G401.6 (cell line): Measurements from ENCODE around the gene JAKMIP1.

Experiments
- FAIRE-seq: peaks from 2 replicates; lab custom pipeline; 2012; peaks lifted over from hg19 to GRCh38; lab: Jason Lieb, UNC

The JAKMIP1 gene

DNA sequence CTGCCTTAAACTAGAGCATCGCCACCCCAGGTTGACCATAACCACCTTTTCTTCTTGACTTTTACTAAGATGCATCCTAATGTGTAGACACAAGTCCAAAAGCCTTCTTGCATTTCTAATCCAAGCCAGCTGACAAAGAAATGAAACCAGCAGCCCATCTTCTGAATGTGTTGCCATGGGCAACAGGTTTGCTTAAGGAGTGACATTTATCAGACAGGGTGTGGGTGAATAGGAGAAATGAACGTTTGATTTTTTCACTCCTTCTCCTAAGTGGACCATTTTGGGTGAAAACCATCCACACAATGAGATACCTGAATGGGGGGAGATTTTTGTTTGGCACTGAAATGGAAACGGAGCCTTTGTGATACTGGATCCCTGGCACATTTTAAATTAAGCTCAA, 109.4 kb downstream of the JAKMIP1 start:
- no peak for FAIRE-seq

DNA sequence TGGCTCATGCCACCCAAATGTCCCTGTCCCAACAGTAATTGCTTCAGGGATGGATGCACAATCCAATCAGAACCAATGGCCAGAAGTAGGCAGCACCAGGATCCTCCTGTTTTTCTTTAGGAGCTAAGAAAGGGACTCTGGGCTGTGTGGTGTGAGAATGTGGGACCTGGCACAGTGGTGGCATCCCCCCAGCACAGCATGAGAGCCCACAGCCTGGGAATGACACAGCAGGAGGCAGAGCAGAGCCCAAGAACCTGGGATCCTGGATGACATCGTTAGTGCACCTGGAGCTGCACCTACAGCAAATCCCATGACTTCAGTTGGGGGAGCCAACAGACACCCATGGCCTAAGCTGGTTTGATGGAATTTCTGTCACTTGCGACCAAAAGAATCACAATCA, 111.4 kb downstream of the JAKMIP1 start:
- FAIRE-seq = no peak

DNA sequence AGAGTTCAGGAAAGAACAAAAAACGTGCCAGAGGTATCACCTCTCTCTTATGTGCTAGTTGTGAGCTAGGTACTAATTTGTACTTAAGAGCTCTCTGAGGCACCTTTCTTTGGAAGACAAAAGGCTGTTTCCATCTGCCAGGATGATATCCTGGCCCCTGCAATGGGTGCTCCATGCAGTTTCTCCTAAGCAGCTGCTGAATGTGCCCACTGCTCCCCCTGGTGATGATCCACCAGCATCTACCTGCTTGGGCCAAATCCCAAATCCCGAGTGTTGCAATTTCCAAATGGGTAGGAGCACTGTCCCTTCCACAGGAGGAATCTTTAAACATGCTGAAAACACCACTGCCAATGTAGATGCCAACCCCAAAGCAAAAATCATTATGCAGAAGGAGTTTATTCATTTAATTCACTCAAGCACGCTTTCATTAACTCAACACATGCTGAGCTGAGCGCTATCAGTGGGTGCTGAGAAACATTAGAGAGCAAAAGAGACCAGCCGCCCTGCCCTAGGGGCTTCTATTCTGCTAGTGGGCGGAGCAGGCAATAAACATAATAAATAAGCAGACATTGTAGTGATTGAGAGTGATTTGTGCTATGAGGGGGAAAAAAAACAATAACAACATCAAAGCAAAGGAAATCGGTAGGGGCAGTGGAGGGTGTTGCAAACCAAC, 112.5 kb downstream of the JAKMIP1 start:
- no peak for FAIRE-seq

DNA sequence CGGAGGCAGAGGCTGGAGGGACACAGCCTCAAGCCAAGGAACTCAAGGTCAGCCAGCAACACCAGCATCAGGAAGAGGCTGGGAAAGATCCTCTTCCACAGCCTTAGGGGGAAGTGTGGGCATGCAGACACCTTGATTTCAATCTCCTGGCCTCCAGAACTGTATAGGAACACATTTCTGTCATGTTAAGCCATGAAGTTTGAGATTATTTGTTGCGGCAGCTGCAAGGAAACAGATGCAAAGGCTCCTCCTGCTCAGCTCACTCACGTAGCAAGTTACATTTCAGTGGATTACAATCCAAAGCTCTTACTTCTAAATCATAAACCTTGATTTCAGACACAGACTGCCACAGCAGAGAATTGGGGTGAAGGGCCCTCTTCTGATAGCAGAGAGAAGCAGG, 113.5 kb downstream of the JAKMIP1 start:
- no peak for FAIRE-seq

- no peak for FAIRE-seq
Observed at GRCh38 chr4:6085691-6086628, 114.4 kb downstream of the JAKMIP1 start.

GRCh38 chr4:6085028-6085690, 115.2 kb downstream of the JAKMIP1 start:
- no peak for FAIRE-seq

DNA sequence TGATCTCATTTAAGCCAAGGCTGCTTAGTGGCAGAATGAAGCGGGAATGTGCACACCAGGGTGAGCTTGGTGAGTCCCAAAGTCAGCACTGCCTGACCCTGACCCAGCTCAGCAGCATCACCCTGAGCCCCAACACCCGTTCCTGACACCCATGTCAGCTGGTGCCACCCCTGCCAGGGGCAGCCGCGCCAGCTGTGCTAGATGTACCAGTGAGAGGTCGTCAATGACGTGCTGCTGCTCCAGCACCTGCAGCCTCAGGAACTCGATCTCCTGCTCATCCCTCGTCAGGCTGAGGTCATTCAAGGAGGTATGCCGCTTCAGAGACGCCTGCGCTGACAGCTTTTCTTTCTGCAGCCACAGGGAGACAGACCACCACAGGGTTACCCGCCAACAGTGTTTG, 120.4 kb downstream of the JAKMIP1 start:
- FAIRE-seq = no peak

DNA sequence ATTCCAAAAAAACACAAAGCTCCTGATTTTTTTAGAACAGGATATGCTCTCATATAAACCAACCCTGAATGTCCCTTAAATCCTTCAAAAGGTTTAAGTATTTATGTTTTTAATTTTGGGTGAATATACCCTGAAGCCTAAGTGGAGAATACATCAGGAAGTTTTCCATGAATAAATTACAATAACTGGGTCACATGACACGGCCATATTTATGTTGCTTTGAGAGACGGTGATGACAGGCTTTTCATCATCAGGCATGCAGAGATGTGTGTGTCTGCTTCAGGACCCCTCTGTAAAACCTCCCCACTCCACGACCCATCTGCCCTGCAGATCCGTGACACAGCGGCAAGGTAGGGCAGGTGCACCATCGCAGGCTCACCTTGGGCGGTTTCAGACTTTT, 121.8 kb downstream of the JAKMIP1 start:
- no peak for FAIRE-seq

DNA sequence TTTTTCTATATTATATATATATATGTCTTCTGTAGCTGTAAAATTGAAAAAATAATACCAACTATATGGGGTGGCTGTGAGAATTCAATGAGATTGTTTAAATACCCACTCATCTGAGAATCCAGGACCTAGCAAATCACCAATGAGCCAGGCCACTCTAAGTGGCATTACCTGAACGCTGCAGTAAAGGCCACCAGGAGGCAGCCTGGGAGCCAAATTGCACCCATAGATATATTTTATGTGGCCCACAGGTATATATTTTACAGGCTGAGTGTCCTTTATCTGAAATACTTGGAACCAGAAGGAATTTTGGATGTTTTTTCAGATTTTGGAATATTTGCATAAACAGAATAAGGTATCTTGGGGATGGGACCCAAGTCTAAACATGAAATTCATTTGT, 124.0 kb downstream of the JAKMIP1 start:
- FAIRE-seq = no peak

DNA sequence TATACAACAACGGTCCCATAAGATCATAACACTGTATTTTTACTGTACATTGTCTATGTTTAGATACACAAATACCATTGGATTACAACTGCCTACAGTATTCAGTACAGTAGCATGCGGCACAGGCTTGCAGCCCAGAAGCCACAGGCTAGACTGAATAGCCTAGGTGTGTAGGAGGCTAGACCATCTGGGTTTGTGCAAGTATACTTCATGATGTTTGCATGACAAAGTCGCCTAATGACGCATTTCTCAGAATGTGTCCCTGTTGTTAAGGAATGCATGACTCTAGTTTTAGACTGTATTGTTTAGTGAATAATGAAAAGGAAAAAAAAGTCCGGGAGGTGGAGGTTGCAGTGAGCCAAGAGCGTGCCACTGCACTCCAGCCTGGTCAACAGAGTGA, 125.6 kb downstream of the JAKMIP1 start:
- FAIRE-seq = no peak

DNA sequence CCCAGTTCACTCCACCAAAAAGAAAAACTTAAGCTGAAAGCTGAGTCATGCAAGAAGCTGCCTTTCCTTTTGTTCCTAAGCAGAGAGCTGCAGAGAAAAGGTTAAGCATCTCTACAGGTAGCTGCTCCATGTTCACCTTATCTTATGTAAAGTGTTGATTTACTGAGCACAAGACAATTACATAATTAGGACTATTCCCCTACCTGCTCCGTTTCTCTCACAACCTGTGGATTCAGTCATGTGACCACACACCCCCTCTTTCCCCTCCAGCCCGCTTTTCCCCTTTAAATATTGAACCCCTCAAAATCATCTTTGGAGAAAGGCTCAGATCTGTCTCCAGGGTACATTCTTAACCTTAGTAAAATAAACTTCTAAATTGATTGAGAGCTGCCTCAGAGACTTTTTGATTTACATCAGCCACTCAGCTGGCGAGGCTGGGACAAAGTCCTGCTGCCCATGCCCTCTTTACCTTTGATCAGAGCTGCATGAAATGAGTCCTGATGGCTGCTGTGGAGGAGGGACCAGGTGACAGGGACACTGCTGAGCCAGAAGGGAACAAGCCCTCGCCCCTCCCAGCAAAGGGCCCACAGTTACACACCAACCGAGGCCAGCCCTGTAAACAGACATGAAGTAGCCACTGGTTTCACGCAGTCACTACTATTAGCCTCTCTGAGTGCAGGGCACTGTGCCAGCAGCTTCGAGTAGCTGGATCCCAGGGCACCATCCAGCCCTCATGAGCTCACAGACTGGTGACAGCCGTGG, 128.2 kb downstream of the JAKMIP1 start:
- FAIRE-seq = no peak

DNA sequence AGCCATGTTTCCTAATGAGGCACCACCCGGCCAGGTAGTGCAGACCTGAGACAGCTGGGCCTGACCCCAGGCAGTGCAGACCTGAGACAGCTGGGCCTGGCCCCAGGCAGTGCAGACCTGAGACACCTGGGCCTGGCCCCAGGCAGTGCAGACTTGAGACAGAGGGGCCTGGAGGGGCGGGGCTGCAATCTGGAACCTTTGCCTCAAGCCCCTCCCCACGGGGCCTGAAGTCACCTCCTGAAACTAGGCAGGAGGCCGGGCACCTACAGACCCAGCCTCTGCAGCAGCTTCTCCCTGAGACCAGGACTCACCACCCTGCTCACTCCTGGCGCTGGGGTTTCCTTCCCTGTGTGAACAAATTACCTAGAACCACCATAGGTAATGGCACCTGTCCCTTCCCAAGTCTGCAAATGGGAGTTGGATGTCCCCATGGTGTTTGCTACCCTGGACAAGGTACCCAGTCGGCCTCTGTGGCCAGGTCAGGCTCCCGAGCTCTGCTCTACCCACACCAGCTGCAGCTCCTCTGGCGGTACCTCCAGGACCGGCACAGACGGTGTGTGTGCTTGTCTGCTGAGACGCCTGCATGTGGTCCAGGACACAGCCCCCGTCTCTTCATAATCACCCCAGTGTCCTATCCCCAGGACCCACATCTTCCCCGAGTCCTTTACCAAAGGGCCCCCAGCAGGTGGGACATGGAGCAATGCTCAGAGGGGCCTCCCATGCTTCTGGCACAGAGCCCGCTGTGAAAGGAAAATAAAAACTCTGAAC, 129.0 kb downstream of the JAKMIP1 start:
- no peak for FAIRE-seq

- FAIRE-seq = no peak
Observed at GRCh38 chr4:6069845-6070709, 130.3 kb downstream of the JAKMIP1 start.

DNA sequence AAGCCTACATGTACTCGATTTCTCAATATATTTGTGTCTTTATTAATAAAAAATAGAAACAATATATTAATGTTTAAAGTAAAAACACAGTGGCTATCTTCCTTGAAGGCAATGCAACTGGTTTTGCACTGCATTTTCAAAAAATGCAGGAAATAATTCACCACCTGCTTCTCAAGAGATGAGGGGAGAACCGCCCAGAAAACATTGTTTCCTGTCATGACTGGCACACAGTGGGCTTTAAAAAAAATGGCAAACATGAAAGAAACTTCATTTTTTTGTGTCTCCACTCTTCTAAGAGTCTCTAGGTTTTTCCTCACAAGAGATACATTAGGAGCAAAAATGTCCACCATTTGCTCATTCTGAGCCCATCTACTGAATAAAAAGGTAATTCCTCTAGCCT, 131.4 kb downstream of the JAKMIP1 start:
- FAIRE-seq = no peak

- no peak for FAIRE-seq
Observed at GRCh38 chr4:6065934-6066590, 134.3 kb downstream of the JAKMIP1 start.

GRCh38 chr4:6065166-6065565, 135.2 kb downstream of the JAKMIP1 start:
- no peak for FAIRE-seq

DNA sequence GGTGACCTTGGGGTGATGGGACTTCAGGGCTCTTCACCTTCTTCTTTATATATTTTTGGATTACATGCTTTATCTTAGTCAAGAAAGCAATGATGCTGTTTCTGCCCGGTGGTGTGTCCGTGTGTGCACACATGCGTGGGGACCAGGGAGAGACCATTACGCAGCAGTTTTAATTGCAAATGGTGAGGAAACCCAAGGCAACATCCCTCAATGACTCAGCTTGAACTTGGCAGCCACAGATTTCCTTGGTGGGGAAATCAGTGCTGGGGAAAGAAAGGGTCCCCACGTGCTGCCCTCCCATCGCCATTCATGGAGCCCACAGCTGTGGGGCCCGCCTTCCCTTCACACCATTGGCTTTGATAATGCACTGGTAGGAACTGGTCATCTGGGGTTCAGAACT, 136.0 kb downstream of the JAKMIP1 start:
- FAIRE-seq = no peak

DNA sequence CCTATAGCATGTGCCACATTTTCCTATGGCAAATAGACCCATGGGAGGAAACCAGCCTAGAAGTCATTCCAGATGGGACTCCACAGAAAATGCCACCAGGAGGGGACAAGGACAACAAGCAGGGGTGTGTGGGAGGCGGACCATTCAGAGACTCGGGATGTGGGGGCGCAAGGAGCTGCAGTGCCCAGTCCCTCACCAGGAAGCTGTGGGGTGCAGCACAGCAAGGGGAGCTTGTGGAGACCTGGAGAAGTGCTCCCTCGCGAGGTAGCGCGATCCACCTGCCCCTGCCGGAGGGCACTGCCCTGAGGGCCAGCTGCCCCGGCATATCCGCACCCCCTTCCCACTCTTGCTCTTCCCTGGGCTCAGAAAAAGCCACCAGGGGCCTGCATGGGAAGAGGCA, 136.7 kb downstream of the JAKMIP1 start:
- no peak for FAIRE-seq

GRCh38 chr4:6062133-6062532, 138.2 kb downstream of the JAKMIP1 start:
- FAIRE-seq = no peak

GRCh38 chr4:6059375-6059805, 141.0 kb downstream of the JAKMIP1 start:
- no peak for FAIRE-seq
